ENCODE data around the gene HS6ST2. TPM values are rescaled to one million over a fixed set of nuclear protein-coding genes. Genes with fewer than 3 reads are reported as not detected.

HS6ST2 gene
- total and polyA plus RNA-seq, 9 of the 15 experiments (the other 6 are each of a cell fraction or from before 2014, with no cell fraction given), result not detected

- Histone ChIP-seq H3K4me3 (no peak overlapping the region), H3K4me2 (ENCODE audit: insufficient read depth, low read length) (no peak overlapping the region), H3K9ac (ENCODE audit: insufficient read depth in 1 of 2, low read depth in 2 of 2, low read length in 2 of 2) (no peak overlapping the region), H3K4me1 (replicated peaks in 1 of 2; ENCODE audit: control insufficient read depth in 2 of 2, insufficient read depth in 2 of 2, low read length in 2 of 2) (no peaks in the 10 kb centered on the region), H3K27ac (ENCODE audit: extremely low read depth, low read depth, low read length) (no peak overlapping the region), H3K79me2 (ENCODE audit: control insufficient read depth, insufficient read depth, low read length) (no peaks in the 10 kb centered on the region), H2AFZ (ENCODE audit: low read depth, low read length) (no peak overlapping the region), H3K36me3 (ENCODE audit: control insufficient read depth, insufficient read depth, low read length) (no peaks in the 10 kb centered on the region), H3K9me3 (replicated peaks; ENCODE audit: control insufficient read depth, insufficient read depth, low read depth, low read length) (no peaks in the 10 kb centered on the region), H3K27me3 (ENCODE audit: control insufficient read depth in 2 of 2, insufficient read depth in 2 of 2, low read length in 2 of 2) (no peaks in the 10 kb centered on the region), H4K20me1 (replicated peaks; ENCODE audit: control insufficient read depth, insufficient read depth, low read length) (no peaks in the 10 kb centered on the region), H3K9me1 (ENCODE audit: control insufficient read depth, insufficient read depth, low read length) (no peaks in the 10 kb centered on the region)
- no TSS peak for BruUV-seq (replicated peaks)
- in situ Hi-C loops (cut with MboI), result no loop called here
- DNase-seq (ENCODE audit: extremely low read depth in 1 of 4, low spot score in 3 of 4), result no peak
- FAIRE-seq, result no peak
- no peak for ATAC-seq
- ChIA-PET CTCF (ENCODE audit: low intra/inter-chr PET ratio) (no interaction called here), POLR2A (interaction anchor here (1.3 kb wide), 1 partner anchor 25 kb away, joined by 4 read pairs; no protein-coding TSS in a partner anchor)
- WGBS (ENCODE audit: insufficient coverage, low coverage, missing lambda C conversion rate), result 0% methylated on average over 3 of the region's 3 CpGs
- intact Hi-C loops (cut with micrococcal nuclease), result no loop called here
- no peak for TF ChIP-seq ZNF311 (CRISPR knock-in tag; IDR thresholded peaks at IDR 0.05)
- TF ChIP-seq POLR2G (IDR thresholded peaks at IDR 0.05; ENCODE audit: low read depth, low read length), result no peak
- no peak for TF ChIP-seq PRMT5 (CRISPR knock-in tag; IDR thresholded peaks at IDR 0.05)
- no peak for TF ChIP-seq SMARCB1 (IDR thresholded peaks at IDR 0.05; ENCODE audit: insufficient read length, low read depth)
- no peak for TF ChIP-seq ETS2 (tag; IDR thresholded peaks at IDR 0.05; ENCODE audit: borderline replicate concordance, poor library complexity, severe bottlenecking)
- TF ChIP-seq ZNF609 (CRISPR knock-in tag; IDR thresholded peaks at IDR 0.05; ENCODE audit: borderline replicate concordance), result no peak
- TF ChIP-seq TAF9B (IDR thresholded peaks at IDR 0.05; ENCODE audit: partially characterized antibody), result no peak
- TF ChIP-seq DLX4 (CRISPR knock-in tag; IDR thresholded peaks at IDR 0.05), result no peak
- no peak for TF ChIP-seq ZNF707 (CRISPR knock-in tag; conservative IDR thresholded peaks at IDR 0.05)
- no peak for TF ChIP-seq MED1 (CRISPR knock-in tag; IDR thresholded peaks at IDR 0.05; ENCODE audit: borderline replicate concordance)
- TF ChIP-seq ZNF583 (CRISPR knock-in tag; IDR thresholded peaks at IDR 0.05), result no peak
- TF ChIP-seq NR0B1 (IDR thresholded peaks at IDR 0.05; ENCODE audit: partially characterized antibody), result no peak
These were observed 82.5 kb downstream of the HS6ST2 start for GRCh38 chrX:132875650-132876522.

Data from K562 (cell line).